Neuronal stem cell (in vitro differentiated cells): Measurements from ENCODE around the gene NTRK3.

ENCODE experiments used
- DNase-seq: peaks from one replicate; pipeline ENCODE4 v3.0.0-alpha.2; 2013; ENCODE audit warnings: low spot score
- H2AFZ ChIP-seq: one replicate; pipeline ENCODE4 v1.6.1; 2013; ENCODE audit warnings: mild to moderate bottlenecking, low read length, inconsistent platforms
- H2AK5ac ChIP-seq: 2 replicates; pipeline ENCODE4 v1.6.1; 2013; ENCODE audit warnings: low read depth, mild to moderate bottlenecking, inconsistent platforms, low read length, moderate library complexity, mixed read lengths
- H2BK120ac ChIP-seq: 2 replicates; pipeline ENCODE4 v1.6.1; 2013; ENCODE audit warnings: low read depth, mild to moderate bottlenecking, inconsistent platforms, low read length, moderate library complexity, mixed read lengths
- H2BK12ac ChIP-seq: one replicate; pipeline ENCODE4 v1.6.1; 2013; ENCODE audit warnings: low read length, inconsistent platforms
- H2BK15ac ChIP-seq: 2 replicates; pipeline ENCODE4 v1.6.1; 2013; ENCODE audit warnings: mild to moderate bottlenecking, low read length, inconsistent platforms, mixed read lengths
- H2BK5ac ChIP-seq: one replicate; pipeline ENCODE4 v1.6.1; 2013; ENCODE audit warnings: inconsistent platforms, mild to moderate bottlenecking, low read length, moderate library complexity
- H3K14ac ChIP-seq: one replicate; pipeline ENCODE4 v1.6.1; 2013; ENCODE audit warnings: low read length, inconsistent platforms
- H3K18ac ChIP-seq: 2 replicates; pipeline ENCODE4 v1.6.1; 2013; ENCODE audit warnings: low read length, inconsistent platforms
- H3K23ac ChIP-seq: 2 replicates; pipeline ENCODE4 v1.6.1; 2013; ENCODE audit warnings: low read depth, mild to moderate bottlenecking, mixed read lengths, low read length, inconsistent platforms; ENCODE audit not compliant: poor library complexity
- H3K27ac ChIP-seq: replicated peaks from 3 replicates; pipeline ENCODE4 v1.5.1; 2013; ENCODE audit warnings: low read length, inconsistent platforms
- H3K27me3 ChIP-seq, 3 experiments: 2 replicates each; pipeline ENCODE4 v1.6.1; 2013; ENCODE audit warnings: low read length in 3 of 3, mild to moderate bottlenecking in 2 of 3, inconsistent platforms in 1 of 3, low read depth in 1 of 3, mixed read lengths in 1 of 3, moderate library complexity in 1 of 3; ENCODE audit not compliant: control insufficient read depth in 3 of 3, insufficient read depth in 3 of 3
- H3K36me3 ChIP-seq, 2 donors: replicated peaks in 1 of 2; 2 replicates each; pipeline ENCODE4 v1.6.1; 2013; ENCODE audit warnings: low read length in 2 of 2; ENCODE audit not compliant: control insufficient read depth in 2 of 2, insufficient read depth in 2 of 2
- H3K4ac ChIP-seq: 2 replicates; pipeline ENCODE4 v1.6.1; 2013; ENCODE audit warnings: inconsistent platforms, mild to moderate bottlenecking, low read length, moderate library complexity
- H3K4me1 ChIP-seq, 2 donors: 1 replicate in 1 of 2; 2 replicates in 1 of 2; pipeline ENCODE4 v1.6.1; 2013; ENCODE audit warnings: low read length in 2 of 2, low read depth in 1 of 2; ENCODE audit not compliant: control insufficient read depth in 2 of 2, insufficient read depth in 1 of 2
- H3K4me2 ChIP-seq: one replicate; pipeline ENCODE4 v1.6.1; 2013; ENCODE audit warnings: mild to moderate bottlenecking, low read length, inconsistent platforms; ENCODE audit not compliant: insufficient read depth, poor library complexity, severe bottlenecking
- H3K4me3 ChIP-seq, 2 donors: 2 replicates each; pipeline ENCODE4 v1.5.1; 2013; ENCODE audit warnings: low read length in 2 of 2, mild to moderate bottlenecking in 2 of 2, inconsistent platforms in 1 of 2, moderate library complexity in 1 of 2
- H3K79me1 ChIP-seq: one replicate; pipeline ENCODE4 v1.6.1; 2013; ENCODE audit warnings: low read depth, mild to moderate bottlenecking, inconsistent platforms, low read length, moderate library complexity
- H3K9ac ChIP-seq: one replicate; pipeline ENCODE4 v1.6.1; 2013; ENCODE audit warnings: mild to moderate bottlenecking, low read depth, low read length, inconsistent platforms; ENCODE audit not compliant: poor library complexity
- H3K9me3 ChIP-seq, 2 donors: replicated peaks in 1 of 2; 2 replicates each; pipeline versions ENCODE3 to v1.6.1; 2013; ENCODE audit warnings: low read length in 2 of 2, mild to moderate bottlenecking in 2 of 2, inconsistent platforms in 1 of 2, low read depth in 1 of 2, mixed read lengths in 1 of 2, moderate library complexity in 1 of 2; ENCODE audit not compliant: control insufficient read depth in 2 of 2, insufficient read depth in 1 of 2
- H4K8ac ChIP-seq: one replicate; pipeline ENCODE4 v1.6.1; 2013; ENCODE audit warnings: low read depth, mild to moderate bottlenecking, inconsistent platforms, low read length, moderate library complexity
- H4K91ac ChIP-seq: one replicate; pipeline ENCODE4 v1.6.1; 2013; ENCODE audit warnings: low read length, low read depth, mild to moderate bottlenecking, inconsistent platforms; ENCODE audit not compliant: poor library complexity
- WGBS, 2 donors: extraction: QIAGEN DNeasy Blood & Tissue Kit; methylation state at CpG; one replicate each; pipeline ENCODE4 v1.1.7; 2013; ENCODE audit warnings: missing lambda C conversion rate in 2 of 2, mixed read lengths in 1 of 2; ENCODE audit not compliant: insufficient read length in 2 of 2, insufficient replicate concordance in 1 of 2; ENCODE audit errors: extremely low coverage in 2 of 2; 5-methylcytosine and 5-hydroxymethylcytosine counted together

Gene NTRK3

GRCh38 chr15:87931584-87931983 lies 325.0 kb downstream of the NTRK3 start:
- WGBS, 2 donors = no CpG with 5 or more reads among the region's 2 CpGs
- Histone ChIP-seq H2AK5ac (no peak overlapping the region), H4K8ac (no peak overlapping the region), H2BK12ac (no peak overlapping the region), H3K18ac (no peak overlapping the region), H3K27ac (no peak overlapping the region), H2BK5ac (no peak overlapping the region), H3K9me3 (no peaks in the 10 kb centered on the region), H2BK15ac (no peak overlapping the region), H2BK120ac (no peak overlapping the region), H3K27me3 (no peaks in the 10 kb centered on the region), H3K23ac (no peak overlapping the region), H3K14ac (no peak overlapping the region), H3K36me3 (no peaks in the 10 kb centered on the region), H3K9ac (no peak overlapping the region), H3K4me1 (no peaks in the 10 kb centered on the region), H3K4me3 (no peak overlapping the region), H2AFZ (no peak overlapping the region), H3K4me2 (no peak overlapping the region), H3K4ac (no peak overlapping the region), H4K91ac (no peak overlapping the region), H3K79me1 (no peaks in the 10 kb centered on the region)
- no peak for DNase-seq

GRCh38 chr15:87930457-87930856 lies 326.1 kb downstream of the NTRK3 start:
- Histone ChIP-seq H3K18ac (no peak overlapping the region), H3K79me1 (no peaks in the 10 kb centered on the region), H3K27me3 (no peaks in the 10 kb centered on the region), H4K91ac (no peak overlapping the region), H3K36me3 (no peaks in the 10 kb centered on the region), H2BK5ac (no peak overlapping the region), H3K9me3 (no peaks in the 10 kb centered on the region), H2BK15ac (no peak overlapping the region), H3K4me3 (no peak overlapping the region), H3K9ac (no peak overlapping the region), H3K23ac (no peak overlapping the region), H4K8ac (no peak overlapping the region), H3K4me2 (no peak overlapping the region), H2AFZ (no peak overlapping the region), H3K4me1 (no peaks in the 10 kb centered on the region), H2AK5ac (no peak overlapping the region), H3K4ac (no peak overlapping the region), H3K14ac (no peak overlapping the region), H2BK12ac (no peak overlapping the region), H2BK120ac (no peak overlapping the region), H3K27ac (no peak overlapping the region)
- DNase-seq = no peak
- no CpG with 5 or more reads among the region's 5 CpGs for WGBS, 2 donors

- Histone ChIP-seq H2BK15ac (no peak overlapping the region), H3K4me3 (no peak overlapping the region), H3K9ac (no peak overlapping the region), H3K79me1 (no peaks in the 10 kb centered on the region), H2BK120ac (no peak overlapping the region), H4K91ac (no peak overlapping the region), H3K36me3 (no peaks in the 10 kb centered on the region), H4K8ac (no peak overlapping the region), H3K14ac (no peak overlapping the region), H3K4me2 (no peak overlapping the region), H3K4ac (no peak overlapping the region), H2AFZ (no peak overlapping the region), H2AK5ac (no peak overlapping the region), H2BK12ac (no peak overlapping the region), H3K23ac (no peak overlapping the region), H2BK5ac (no peak overlapping the region), H3K18ac (no peak overlapping the region), H3K4me1 (no peaks in the 10 kb centered on the region), H3K27ac (no peak overlapping the region), H3K27me3 (no peaks in the 10 kb centered on the region), H3K9me3 (no peaks in the 10 kb centered on the region)
- DNase-seq = no peak
- WGBS, 2 donors = no CpG with 5 or more reads among the region's 2 CpGs
Measured at GRCh38 chr15:87929841-87930240, 326.7 kb downstream of the NTRK3 start.

GRCh38 chr15:87924433-87924832 lies 332.1 kb downstream of the NTRK3 start:
- Histone ChIP-seq H4K8ac (no peak overlapping the region), H3K9ac (no peak overlapping the region), H3K27me3 (no peaks in the 10 kb centered on the region), H3K4me3 (no peak overlapping the region), H3K36me3 (no peaks in the 10 kb centered on the region), H3K23ac (no peak overlapping the region), H2AK5ac (no peak overlapping the region), H2BK12ac (no peak overlapping the region), H4K91ac (no peak overlapping the region), H3K18ac (no peak overlapping the region), H2BK120ac (no peak overlapping the region), H3K27ac (no peak overlapping the region), H3K9me3 (no peaks in the 10 kb centered on the region), H3K4me2 (no peak overlapping the region), H3K79me1 (no peaks in the 10 kb centered on the region), H3K14ac (no peak overlapping the region), H2AFZ (no peak overlapping the region), H3K4me1 (no peaks in the 10 kb centered on the region), H3K4ac (no peak overlapping the region), H2BK15ac (no peak overlapping the region), H2BK5ac (no peak overlapping the region)
- WGBS, 2 donors = no CpG with 5 or more reads among the region's 1 CpG
- no peak for DNase-seq
